Loucy (cell line): ENCODE data around the gene CDH4.

Experiments
- EZH2phosphoT487 ChIP-seq: fragments of 200-600 bp; IDR thresholded peaks from 2 replicates; pipeline ENCODE4 v1.6.1; 2018; ENCODE audit warnings: antibody characterized with exemption, mild to moderate bottlenecking, moderate library complexity, borderline replicate concordance
- TF ChIP-seq, protein P1 (sequence below): fragments of 200-600 bp; sonication (generic); conservative IDR thresholded peaks from 2 replicates; pipeline ENCODE4 v1.5.1; 2014; ENCODE audit warnings: mild to moderate bottlenecking, antibody characterized with exemption, low read length

DNA sequence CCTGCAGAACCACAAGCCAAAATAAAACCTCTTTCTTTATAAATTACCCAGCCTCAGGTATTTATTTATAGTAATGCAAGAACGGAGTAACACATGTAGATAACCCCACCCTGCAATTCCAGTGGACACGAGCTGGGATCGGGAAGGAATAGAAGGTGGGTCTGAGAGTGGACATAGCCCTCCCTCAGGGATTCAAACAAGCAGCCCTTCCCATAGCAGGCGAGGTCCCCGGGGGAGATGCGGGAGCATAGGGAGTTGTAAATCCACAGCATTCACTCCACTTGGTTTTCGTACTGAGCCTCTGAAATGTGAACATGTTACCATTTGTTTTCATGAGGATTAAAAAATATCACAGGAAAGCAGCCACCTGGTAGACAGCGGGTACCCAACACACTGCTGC lies 312.6 kb downstream of the CDH4 start:
- TF ChIP-seq, protein P1, sequence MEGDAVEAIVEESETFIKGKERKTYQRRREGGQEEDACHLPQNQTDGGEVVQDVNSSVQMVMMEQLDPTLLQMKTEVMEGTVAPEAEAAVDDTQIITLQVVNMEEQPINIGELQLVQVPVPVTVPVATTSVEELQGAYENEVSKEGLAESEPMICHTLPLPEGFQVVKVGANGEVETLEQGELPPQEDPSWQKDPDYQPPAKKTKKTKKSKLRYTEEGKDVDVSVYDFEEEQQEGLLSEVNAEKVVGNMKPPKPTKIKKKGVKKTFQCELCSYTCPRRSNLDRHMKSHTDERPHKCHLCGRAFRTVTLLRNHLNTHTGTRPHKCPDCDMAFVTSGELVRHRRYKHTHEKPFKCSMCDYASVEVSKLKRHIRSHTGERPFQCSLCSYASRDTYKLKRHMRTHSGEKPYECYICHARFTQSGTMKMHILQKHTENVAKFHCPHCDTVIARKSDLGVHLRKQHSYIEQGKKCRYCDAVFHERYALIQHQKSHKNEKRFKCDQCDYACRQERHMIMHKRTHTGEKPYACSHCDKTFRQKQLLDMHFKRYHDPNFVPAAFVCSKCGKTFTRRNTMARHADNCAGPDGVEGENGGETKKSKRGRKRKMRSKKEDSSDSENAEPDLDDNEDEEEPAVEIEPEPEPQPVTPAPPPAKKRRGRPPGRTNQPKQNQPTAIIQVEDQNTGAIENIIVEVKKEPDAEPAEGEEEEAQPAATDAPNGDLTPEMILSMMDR, result no peak
- TF ChIP-seq EZH2phosphoT487, result no peak
